GM12873 (cell line): Measurements from ENCODE around the gene GJA5.

Experiments
- TF ChIP-seq, protein P1 (sequence below): IDR thresholded peaks from 2 replicates; pipeline ENCODE4 v1.5.1; 2012; ENCODE audit warnings: low read depth, mild to moderate bottlenecking, moderate library complexity, low read length, control low read depth; ENCODE audit not compliant: insufficient read depth; ENCODE audit errors: missing control alignments

Gene GJA5

DNA sequence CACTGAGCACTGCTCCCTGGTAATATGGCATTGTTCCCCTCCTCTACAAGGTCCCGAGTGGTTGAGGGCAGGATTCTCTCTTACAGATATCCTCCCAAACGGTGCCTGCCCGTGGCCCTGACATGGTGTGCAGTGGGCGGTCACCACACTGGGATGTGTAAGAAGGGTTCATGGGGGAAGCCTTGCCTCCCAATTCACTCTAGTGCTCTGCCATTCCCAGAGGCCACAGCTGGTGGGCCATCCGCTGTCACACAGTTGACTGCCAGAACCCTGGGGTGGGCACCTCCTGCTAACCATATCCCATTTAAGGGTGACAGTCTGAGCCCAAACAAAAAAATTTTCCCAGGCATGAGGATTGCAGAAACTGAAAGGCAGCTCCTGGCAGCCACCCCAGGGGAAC lies 9.1 kb downstream of the GJA5 start:
- TF ChIP-seq, protein P1, sequence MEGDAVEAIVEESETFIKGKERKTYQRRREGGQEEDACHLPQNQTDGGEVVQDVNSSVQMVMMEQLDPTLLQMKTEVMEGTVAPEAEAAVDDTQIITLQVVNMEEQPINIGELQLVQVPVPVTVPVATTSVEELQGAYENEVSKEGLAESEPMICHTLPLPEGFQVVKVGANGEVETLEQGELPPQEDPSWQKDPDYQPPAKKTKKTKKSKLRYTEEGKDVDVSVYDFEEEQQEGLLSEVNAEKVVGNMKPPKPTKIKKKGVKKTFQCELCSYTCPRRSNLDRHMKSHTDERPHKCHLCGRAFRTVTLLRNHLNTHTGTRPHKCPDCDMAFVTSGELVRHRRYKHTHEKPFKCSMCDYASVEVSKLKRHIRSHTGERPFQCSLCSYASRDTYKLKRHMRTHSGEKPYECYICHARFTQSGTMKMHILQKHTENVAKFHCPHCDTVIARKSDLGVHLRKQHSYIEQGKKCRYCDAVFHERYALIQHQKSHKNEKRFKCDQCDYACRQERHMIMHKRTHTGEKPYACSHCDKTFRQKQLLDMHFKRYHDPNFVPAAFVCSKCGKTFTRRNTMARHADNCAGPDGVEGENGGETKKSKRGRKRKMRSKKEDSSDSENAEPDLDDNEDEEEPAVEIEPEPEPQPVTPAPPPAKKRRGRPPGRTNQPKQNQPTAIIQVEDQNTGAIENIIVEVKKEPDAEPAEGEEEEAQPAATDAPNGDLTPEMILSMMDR = no peak

DNA sequence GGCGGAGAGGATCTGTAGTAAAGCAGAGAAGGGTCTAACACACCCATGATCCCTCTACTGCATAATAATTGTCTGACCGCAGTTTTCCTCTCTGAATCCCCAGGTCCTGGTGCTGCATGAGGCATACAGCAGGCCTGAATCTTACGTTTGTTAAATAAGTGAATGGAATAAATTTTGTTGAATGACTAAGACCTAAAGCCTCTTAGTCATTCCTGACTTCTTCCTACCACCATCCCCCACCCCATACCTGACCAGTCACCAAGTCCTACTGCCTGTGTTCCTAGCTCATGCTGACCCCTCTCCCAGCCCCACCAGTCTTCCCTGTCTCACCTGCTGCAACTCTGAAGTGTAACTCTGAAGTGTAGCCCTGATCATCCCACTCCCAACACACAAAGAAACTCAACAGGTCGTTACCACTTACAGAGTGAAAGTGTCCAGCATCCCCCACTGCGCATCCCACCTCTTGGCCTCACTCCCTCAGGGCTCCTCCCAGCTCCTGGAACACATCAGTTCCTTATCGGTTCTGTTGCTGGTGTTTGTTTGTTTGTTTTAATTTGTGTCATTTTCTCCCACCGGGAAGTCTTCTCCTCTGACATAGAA lies 9.7 kb downstream of the GJA5 start:
- TF ChIP-seq, protein P1 = no peak

DNA sequence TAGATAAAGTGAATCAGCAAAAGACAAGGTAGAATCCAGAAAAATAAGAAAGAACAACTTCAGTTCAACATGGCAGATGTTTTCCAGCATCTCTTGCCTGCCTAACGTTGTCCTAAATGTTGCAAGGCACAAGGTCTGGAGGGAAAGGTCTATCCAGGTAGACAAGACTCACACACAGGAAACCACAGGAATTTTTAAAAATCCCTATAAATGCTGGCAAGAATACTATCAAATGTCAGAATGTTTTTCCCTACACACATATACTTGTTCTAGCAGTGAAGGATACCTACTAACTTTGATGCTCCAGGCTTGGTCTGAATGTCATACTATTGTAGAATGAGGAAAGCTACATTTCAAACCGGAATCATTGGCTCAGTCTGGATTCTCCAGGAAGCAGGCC lies 10.6 kb downstream of the GJA5 start:
- TF ChIP-seq, protein P1 = no peak

DNA sequence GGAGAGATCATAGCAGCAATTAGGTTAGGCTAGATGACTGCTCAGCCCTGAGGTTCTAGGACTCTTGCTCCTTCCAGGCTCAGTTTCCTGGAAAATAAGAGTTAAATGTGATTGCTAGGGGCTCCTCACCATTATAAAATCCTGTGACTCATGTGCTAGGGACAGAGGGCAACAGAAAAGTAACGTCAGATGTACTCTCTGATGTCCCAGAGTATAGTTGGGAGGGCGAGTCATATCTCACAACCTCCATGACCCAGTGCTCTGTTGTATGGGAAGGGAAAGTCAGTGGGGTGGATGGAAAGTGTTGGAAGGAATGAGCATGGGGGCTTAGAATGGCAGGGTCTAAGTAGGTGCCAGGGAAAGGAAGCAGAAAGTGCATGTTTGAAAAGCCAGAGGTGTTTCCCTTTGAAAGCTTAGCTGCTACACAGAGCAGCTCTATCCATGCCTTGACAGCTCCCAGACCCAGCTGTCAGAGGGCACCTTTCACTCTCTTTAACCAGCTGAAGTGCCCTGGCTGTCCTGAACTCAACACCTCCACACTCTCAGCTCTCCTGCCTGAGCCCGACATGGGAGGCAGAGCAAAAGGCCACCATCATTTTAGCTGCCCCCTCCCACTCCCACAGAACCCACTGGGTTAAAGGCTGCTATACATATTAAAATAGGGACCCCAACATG lies 11.6 kb downstream of the GJA5 start:
- TF ChIP-seq, protein P1 = no peak

DNA sequence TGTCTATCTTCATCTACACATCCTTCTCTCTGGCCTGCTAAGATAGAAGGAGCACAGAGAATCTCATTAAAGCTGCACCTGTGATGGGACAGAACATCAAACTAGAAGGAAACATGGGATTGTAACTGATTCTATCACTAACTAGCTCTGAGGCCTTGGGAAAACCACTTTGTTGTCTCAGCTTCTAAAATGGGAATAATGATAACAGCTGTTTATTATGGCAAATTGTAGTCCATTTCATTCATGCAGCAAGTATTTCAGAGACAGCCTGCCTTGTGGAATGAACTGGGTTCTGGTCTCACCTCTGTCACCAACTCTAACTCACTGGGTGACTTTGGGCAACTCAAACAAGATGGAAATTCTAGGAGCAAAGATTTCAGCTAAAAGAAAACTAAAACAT lies 12.4 kb downstream of the GJA5 start:
- TF ChIP-seq, protein P1 = no peak

DNA sequence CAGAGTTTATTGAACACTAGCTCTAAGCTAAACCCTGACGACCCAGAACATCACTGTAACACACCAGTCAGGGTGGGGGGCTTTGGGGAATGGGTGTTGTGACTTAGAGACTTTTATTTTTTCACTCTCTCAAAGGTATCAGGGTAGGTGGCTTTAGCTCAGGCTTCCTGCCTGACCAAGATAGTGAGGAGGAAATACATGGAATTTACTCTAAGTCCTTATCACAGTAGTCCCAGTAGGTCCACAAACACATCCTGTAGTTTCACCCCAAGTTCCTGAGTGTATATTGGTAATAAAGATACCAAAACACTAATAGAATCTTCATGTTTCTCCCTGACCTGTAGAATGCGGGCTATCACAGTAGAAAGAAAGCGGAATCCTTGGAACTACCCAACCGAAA lies 15.1 kb downstream of the GJA5 start:
- TF ChIP-seq, protein P1 = no peak

DNA sequence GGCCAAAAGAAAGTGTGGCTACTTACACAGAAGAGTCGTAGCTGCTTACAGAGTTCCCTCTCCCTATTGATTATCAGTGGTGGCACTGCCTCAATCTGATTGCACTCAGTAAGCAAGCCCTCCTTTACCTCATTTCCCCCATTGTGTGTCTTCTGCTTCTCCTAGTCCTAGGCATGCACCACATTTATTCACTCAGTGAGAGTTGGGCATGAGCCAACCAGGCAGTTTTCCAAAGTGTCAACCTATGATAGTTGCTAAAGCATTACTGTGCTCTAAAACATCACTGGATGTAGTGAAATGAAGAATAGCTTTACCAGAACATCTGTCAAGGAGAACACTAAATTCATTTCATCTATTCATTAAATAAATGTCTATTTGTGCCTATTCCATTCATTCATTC lies 19.3 kb downstream of the GJA5 start:
- TF ChIP-seq, protein P1 = no peak
